BJ (cell line): ENCODE data around the gene PHF20. TPM values are rescaled to one million over a fixed set of nuclear protein-coding genes. Genes with fewer than 3 reads are reported as not detected.

Source experiments
- CTCF ChIA-PET: fragments of 350-600 bp; formaldehyde crosslinking; extraction: SDS; loops from one replicate; lab custom pipeline; 2021; ENCODE audit warnings: antibody characterized with exemption, inconsistent platforms; lab: Yijun Ruan, JAX
- POLR2A ChIA-PET: fragments of 300-600 bp; sonication (Branson Sonifier 250); formaldehyde crosslinking; extraction: SDS; loops from one replicate; lab custom pipeline; 2021; ENCODE audit warnings: antibody characterized with exemption; lab: Charles Lee
- DNase-seq: peaks from one replicate; pipeline ENCODE4 v3.0.0-alpha.2; 2011; ENCODE audit warnings: low read depth
- H3K27me3 ChIP-seq: 2 replicates; pipeline ENCODE4 v1.6.0; 2011; ENCODE audit warnings: low read length; ENCODE audit not compliant: control insufficient read depth, insufficient read depth
- H3K36me3 ChIP-seq: 2 replicates; pipeline ENCODE4 v1.5.1; 2011; ENCODE audit warnings: low read length; ENCODE audit not compliant: control insufficient read depth, insufficient read depth
- H3K4me3 ChIP-seq: 2 replicates; pipeline ENCODE4 v1.5.1; 2011; ENCODE audit warnings: low read depth, mild to moderate bottlenecking, control low read depth, low read length
- CTCF ChIP-seq: IDR thresholded peaks from 2 replicates; pipeline ENCODE4 v1.5.1; 2011; ENCODE audit warnings: low read depth, mild to moderate bottlenecking, control low read depth, inconsistent platforms, low read length, moderate library complexity; ENCODE audit not compliant: insufficient read depth
- polyA plus RNA-seq: library from polyadenylated mRNA; depleted of rRNA; stranded (reverse); fragments of >200 nt; gene quantifications from 2 replicates; pipeline ENCODE4 v1.2.3, GENCODE V29; 2011

The PHF20 gene
- polyA plus RNA-seq, 1 experiment = 24.9 TPM

DNA sequence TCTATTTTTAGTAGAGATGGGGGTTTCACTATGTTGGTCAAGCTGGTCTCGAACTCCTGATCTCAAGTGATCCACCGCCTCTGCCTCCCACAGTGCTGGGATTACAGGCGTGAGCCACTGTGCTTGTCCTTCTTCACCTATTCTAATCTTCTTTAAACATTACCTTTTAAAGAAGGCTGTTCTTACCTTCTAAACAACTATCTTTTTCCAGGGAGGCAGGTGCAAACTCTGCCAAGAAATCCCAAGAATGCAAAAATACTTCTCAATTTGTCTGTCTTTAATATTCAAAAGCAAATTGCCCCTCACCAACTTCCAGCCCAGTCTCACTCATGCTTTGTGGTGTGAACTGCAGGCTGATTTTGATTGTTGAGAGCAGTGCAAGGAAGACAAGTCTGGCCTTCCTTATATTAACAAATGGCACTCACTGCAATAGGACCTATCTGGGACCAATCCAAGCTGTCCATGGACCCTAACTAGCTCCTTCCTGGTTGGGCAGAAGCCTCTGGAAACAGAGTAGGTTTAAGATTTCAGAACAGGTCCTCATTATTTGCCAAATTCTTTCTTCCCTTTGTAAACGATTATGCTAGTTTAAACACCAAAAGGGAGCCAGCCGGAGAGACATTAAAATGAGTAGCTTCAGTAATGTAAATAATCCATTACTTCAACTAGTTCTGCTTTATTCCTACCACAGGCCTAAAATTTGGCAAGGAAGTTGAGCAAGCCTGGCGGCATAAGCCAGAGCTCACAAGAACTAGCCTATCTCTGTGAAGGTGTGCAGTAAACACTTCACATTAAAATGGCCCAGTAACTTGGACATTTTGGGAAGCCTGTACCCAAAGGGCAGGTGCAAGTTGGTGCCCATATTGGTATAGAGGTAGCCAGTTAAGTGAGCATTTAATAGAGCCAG is 180.9 kb downstream of the PHF20 start:
- no peak for DNase-seq
- POLR2A ChIA-PET = interaction anchor here (0.5 to 1.3 kb wide), 4 partner anchors 145 to 222 kb away, joined by 3 to 6 read pairs (median 4); no protein-coding TSS in a partner anchor

GRCh38 chr20:35953387-35954199 is 181.8 kb downstream of the PHF20 start:
- no peaks in the 10 kb centered on the region for H3K27me3 ChIP-seq

More for the DNA sequence above, 180.9 kb downstream of the PHF20 start:
- CTCF ChIA-PET = interaction anchor here (1.0 to 3.1 kb wide), 7 partner anchors 9 to 228 kb away, joined by 3 to 18 read pairs (median 3); no protein-coding TSS in a partner anchor
- H3K4me3 ChIP-seq = peak overlapping the region; percentile 98
- no peaks in the 10 kb centered on the region; the same call in 1 of the 2 replicates for H3K36me3 ChIP-seq
- no peaks in the 10 kb centered on the region for H3K27me3 ChIP-seq
- TF ChIP-seq CTCF = no peak

DNA sequence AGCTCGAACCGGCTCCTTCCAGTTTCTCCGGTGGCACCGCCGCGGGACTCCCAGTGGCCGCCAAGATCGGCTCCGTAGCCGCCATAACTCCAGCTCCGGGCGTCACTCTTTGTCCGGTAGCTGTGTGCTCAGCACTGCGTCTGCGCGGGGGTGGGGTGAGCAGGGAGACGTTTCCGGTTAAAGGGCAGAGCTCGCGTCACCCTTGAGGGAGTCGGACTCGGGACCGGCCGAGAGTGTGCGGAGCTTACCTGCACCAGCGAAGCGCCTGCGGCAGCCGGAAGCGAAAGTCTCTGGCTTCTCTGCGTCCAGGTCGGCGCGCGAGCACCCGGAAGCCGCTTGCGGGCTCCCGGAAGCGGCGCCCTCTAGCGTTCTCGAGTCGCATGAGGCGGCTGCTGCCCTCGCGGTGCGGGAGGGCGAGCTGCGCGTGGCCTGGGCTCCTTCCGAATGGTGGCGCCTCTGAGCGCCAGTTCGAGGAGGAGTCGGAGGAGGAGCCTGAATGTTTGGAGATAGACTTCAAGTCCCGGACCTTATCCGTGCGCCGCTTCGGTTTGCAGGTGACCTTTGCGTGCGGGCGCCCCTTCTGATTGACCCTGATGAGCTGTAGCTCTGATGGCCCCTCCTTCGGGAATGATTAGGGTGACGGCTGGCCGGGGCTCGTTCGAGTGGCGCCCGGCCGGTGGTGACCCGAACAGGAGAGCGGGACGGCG is 182.5 kb downstream of the PHF20 start, which contains the start of gene SCAND1:
Gene SCAND1, minus strand, starts transcription at position 303 of the 707 bp plus-strand sequence. Its CDS starts 218 bp downstream, at position 85.
- peak; percentile 98 for TF ChIP-seq CTCF
- CTCF ChIA-PET = interaction anchor here (0.7 to 3.1 kb wide), 39 partner anchors 9 to 400 kb away, joined by 3 to 28 read pairs (median 5); partner anchors contain the start of genes CNBD2, CPNE1, RBM12 and RBM39
- H3K36me3 ChIP-seq = no peaks in the 10 kb centered on the region
- DNase-seq = peak; percentile 84
- POLR2A ChIA-PET = interaction anchor here (0.6 to 1.3 kb wide), 3 partner anchors 212 to 413 kb away, joined by 3 to 5 read pairs (median 3); partner anchors contain the start of genes ERGIC3 and RBM39
- no peaks in the 10 kb centered on the region for H3K27me3 ChIP-seq
- H3K4me3 ChIP-seq = peak within 1 kb of the TSS; percentile 98

More at GRCh38 chr20:35953387-35954199, 181.8 kb downstream of the PHF20 start:
- no peak for DNase-seq
- peak overlapping the region; percentile 98 for H3K4me3 ChIP-seq
- H3K36me3 ChIP-seq = no peaks in the 10 kb centered on the region; the same call in 1 of the 2 replicates
- ChIA-PET POLR2A (interaction anchor here (0.5 to 1.3 kb wide), 5 partner anchors 144 to 412 kb away, joined by 3 to 6 read pairs (median 3); partner anchors contain the start of gene ERGIC3), CTCF (interaction anchor here (0.7 to 3.1 kb wide), 39 partner anchors 8 to 400 kb away, joined by 3 to 28 read pairs (median 5); partner anchors contain the start of genes CNBD2 and RBM39)
- TF ChIP-seq CTCF = no peak

DNA sequence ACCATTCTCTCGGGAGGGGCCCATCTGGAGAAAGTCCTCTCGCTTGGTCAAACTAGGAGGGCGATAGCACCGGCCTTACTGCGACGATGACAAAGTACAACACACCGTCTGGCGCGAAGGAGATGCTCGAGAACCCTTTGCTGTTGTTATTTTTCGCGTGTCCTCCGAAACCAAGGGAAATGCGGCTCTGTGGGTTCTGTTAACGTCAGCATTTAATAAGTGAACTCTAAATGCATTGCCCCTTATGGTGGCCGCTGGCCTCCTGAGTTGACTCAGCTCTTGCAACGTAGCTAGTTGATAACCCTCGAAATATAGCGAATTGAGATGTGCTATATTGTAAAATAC is 183.1 kb downstream of the PHF20 start:
- H3K27me3 ChIP-seq = no peaks in the 10 kb centered on the region
- ChIA-PET CTCF (interaction anchor here (0.6 to 3.1 kb wide), 33 partner anchors 8 to 401 kb away, joined by 3 to 28 read pairs (median 5); partner anchors contain the start of genes CNBD2, CPNE1 and RBM12), POLR2A (interaction anchor here (0.5 to 1.3 kb wide), 3 partner anchors 212 to 759 kb away, joined by 3 to 5 read pairs (median 3); partner anchors contain the start of genes ERGIC3 and RBM39)
- no peak for TF ChIP-seq CTCF
- peak overlapping the region; percentile 98 for H3K4me3 ChIP-seq
- no peak for DNase-seq
- no peaks in the 10 kb centered on the region for H3K36me3 ChIP-seq
